Measurements from ENCODE around the gene CBLIF.
"Not testable (repeated sequence)": the region's sequence is repeated elsewhere in the genome, so short reads cannot be mapped to it uniquely, and the experiment has no call there.

CBLIF gene

DNA sequence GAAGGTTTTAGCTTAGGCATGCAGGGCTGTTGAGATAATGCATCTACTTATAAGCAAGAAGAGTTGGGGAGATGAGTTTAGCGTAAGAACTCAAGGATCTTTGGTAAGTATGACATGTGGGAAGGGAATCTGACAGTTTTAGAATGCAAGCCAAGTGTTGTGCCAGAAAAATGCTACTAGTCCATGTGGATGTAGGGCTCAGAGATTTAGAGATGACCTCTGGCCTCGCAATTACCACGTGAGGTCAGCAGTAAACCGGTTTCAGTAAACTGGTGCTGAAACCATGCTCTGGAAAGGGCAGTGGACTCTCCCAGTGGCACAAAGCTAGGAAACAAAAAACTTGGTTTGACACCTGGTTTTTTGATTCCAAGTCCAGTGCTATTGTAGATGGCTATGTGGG, 53.7 kb downstream of the CBLIF start:
- no peak for DNase-seq

- no peak for DNase-seq
Measured at GRCh38 chr11:59787816-59788215, 57.5 kb downstream of the CBLIF start.

GRCh38 chr11:59787255-59787588, 58.1 kb downstream of the CBLIF start:
- no peak for DNase-seq

DNA sequence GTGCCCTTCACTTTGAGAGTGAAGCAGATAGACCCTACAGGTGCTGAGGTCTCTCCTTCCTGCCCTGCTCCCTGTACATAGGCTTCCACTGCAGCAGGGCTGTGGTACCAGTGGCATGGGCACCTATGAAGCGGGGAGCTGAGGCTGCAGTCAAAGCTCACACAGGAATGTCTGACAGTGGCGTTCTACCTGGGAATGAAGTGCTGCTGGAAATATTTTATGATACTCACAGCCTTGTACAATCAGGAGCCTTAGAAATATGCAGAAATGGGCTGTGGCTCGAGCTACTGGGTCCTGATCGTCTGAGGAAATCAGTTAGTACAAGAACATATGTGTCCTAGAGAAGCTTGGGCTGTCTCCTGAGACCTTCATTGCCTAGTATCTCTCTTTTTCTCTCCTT, 59.5 kb downstream of the CBLIF start:
- no peak for DNase-seq

GRCh38 chr11:59784441-59784840, 60.9 kb downstream of the CBLIF start:
- DNase-seq = not testable (repeated sequence)

DNA sequence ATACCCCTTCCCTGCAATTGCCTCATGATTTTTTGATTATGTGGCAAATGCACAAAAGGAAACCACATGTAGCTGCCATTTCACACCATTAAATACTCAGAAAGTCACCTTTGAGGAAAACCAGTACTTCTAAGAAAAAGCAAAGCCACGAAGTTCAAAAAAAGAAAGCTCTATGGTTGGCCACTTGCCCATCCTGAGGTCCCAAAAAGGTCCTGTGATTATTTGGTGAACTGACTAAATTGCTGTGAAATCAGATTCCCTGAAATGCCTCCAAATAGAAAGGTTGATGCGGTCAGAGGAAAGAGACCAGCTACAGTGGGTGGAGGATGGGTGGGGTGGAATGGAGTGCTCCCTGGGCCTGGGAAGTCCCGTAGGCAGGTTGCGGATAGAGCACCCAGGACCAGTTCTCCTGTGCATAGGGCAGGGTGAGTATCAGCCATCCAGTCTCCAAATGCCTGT, 61.6 kb downstream of the CBLIF start:
- no peak for DNase-seq

DNA sequence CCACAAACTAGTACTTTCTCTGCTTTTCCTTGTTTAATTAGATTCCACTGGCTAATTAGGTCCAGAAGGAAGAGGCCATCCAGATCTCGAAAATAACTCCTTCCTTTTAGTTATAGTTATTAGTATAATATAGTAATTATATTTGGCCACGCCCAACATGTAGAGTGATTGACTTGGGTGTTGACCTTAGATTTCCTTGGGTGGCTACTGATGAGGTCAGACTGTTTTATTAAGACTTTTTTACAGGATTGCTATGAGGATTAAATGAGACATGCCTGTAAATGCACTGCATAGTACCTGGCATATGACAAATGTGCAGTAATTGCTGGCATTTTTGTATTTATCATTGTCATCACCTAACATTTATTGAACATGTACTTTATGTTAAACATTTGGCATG, 63.2 kb downstream of the CBLIF start:
- DNase-seq = no peak

- DNase-seq = no peak
Measured at GRCh38 chr11:59779487-59779886, 65.8 kb downstream of the CBLIF start.
